ENCODE data around the gene SRD5A1.

SRD5A1 gene

DNA sequence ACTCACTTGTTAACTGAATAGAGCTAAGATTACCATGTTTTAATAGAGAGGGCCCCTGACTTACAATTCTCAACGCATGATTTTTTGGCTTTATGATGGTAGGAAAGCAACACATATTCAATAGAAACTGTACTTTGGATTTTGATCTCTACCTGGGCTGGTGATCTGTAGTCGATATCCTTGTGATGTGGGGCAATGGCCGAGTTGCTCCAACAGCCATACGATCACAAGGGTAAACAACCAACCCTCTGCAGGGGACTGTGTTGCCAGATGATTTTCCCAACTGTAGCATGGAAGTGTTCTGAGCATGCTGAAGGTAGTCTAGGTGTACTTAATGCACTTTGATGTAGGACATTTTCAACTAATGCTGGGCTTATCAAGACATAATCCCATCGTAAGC lies 36.9 kb upstream of the SRD5A1 start:
- DNase-seq (ENCODE audit: low read depth in 1 of 2, low spot score in 1 of 2): no peak
- Histone ChIP-seq H3K27me3 (ENCODE audit: insufficient read depth, poor library complexity, severe bottlenecking) (no peaks in the 10 kb centered on the region), H3K4me3 (replicated peaks; ENCODE audit: insufficient read depth, low read length) (no peak overlapping the region), H3K27ac (replicated peaks) (no peak overlapping the region)
- TF ChIP-seq REST (IDR thresholded peaks at IDR 0.05; ENCODE audit: insufficient replicate concordance, low read depth) (no peak), GABPA (IDR thresholded peaks at IDR 0.05; ENCODE audit: low read depth) (no peak)

DNA sequence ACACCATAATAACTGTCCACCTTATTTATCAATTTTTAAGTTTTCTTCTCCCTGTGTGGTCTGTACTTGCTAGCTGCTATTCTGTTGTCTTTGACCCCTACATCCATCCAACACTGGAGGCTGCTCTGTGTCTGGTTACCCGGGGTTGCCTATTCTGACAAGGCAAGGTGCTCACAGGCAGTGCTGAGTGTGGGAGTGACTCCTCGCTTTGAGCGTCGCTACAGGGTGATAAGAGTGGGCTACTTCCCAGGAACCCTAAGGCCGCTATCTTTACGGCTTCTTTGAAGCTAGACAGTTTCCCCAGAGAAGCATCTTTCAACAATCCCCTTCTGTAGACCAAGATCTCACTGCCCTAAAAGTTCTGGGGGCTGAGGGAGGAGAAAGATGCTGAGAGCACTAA lies 35.7 kb upstream of the SRD5A1 start:
- DNase-seq (ENCODE audit: low read depth in 1 of 2, low spot score in 1 of 2): no peak
- Histone ChIP-seq H3K27ac (replicated peaks) (no peak overlapping the region), H3K27me3 (ENCODE audit: insufficient read depth, poor library complexity, severe bottlenecking) (no peaks in the 10 kb centered on the region), H3K4me3 (replicated peaks; ENCODE audit: insufficient read depth, low read length) (no peak overlapping the region)
- TF ChIP-seq POLR2AphosphoS5 (IDR thresholded peaks at IDR 0.05; ENCODE audit: low read depth) (no peak), SPI1 (IDR thresholded peaks at IDR 0.05; ENCODE audit: borderline replicate concordance, low read depth) (no peak), REST (IDR thresholded peaks at IDR 0.05; ENCODE audit: insufficient replicate concordance, low read depth) (no peak), GABPA (IDR thresholded peaks at IDR 0.05; ENCODE audit: low read depth) (no peak)
- TF ChIP-seq, protein P1, sequence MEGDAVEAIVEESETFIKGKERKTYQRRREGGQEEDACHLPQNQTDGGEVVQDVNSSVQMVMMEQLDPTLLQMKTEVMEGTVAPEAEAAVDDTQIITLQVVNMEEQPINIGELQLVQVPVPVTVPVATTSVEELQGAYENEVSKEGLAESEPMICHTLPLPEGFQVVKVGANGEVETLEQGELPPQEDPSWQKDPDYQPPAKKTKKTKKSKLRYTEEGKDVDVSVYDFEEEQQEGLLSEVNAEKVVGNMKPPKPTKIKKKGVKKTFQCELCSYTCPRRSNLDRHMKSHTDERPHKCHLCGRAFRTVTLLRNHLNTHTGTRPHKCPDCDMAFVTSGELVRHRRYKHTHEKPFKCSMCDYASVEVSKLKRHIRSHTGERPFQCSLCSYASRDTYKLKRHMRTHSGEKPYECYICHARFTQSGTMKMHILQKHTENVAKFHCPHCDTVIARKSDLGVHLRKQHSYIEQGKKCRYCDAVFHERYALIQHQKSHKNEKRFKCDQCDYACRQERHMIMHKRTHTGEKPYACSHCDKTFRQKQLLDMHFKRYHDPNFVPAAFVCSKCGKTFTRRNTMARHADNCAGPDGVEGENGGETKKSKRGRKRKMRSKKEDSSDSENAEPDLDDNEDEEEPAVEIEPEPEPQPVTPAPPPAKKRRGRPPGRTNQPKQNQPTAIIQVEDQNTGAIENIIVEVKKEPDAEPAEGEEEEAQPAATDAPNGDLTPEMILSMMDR (IDR thresholded peaks at IDR 0.05; ENCODE audit: insufficient read depth, low read length): no peak

- Histone ChIP-seq H3K4me3 (replicated peaks; ENCODE audit: insufficient read depth, low read length) (no peak overlapping the region), H3K27me3 (ENCODE audit: insufficient read depth, poor library complexity, severe bottlenecking) (no peaks in the 10 kb centered on the region), H3K27ac (replicated peaks) (no peak overlapping the region)
- TF ChIP-seq GABPA (IDR thresholded peaks at IDR 0.05; ENCODE audit: low read depth) (no peak), POLR2AphosphoS5 (IDR thresholded peaks at IDR 0.05; ENCODE audit: low read depth) (no peak), SPI1 (IDR thresholded peaks at IDR 0.05; ENCODE audit: borderline replicate concordance, low read depth) (no peak), REST (IDR thresholded peaks at IDR 0.05; ENCODE audit: insufficient replicate concordance, low read depth) (no peak)
- TF ChIP-seq, protein P1 (IDR thresholded peaks at IDR 0.05; ENCODE audit: insufficient read depth, low read length): no peak
- no peak for DNase-seq (ENCODE audit: low read depth in 1 of 2, low spot score in 1 of 2)
Observed at GRCh38 chr5:6598351-6598900, 34.8 kb upstream of the SRD5A1 start.

Data from HL-60 (cell line).